HEK293 (cell line): ENCODE results near the gene RBM19.

Experiments used
- CTCF ChIA-PET: fragments of 350-600 bp; formaldehyde crosslinking; extraction: SDS; loops from one replicate; lab custom pipeline; 2021; ENCODE audit warnings: antibody characterized with exemption; lab: Yijun Ruan, JAX
- POLR2A ChIA-PET: fragments of 300-600 bp; formaldehyde crosslinking; extraction: SDS; loops from one replicate; lab custom pipeline; 2020; ENCODE audit warnings: antibody characterized with exemption, inconsistent platforms; lab: Yijun Ruan, JAX
- H3K27ac ChIP-seq: fragments of 200-500 bp; sonication (Bioruptor generic); 2 replicates; pipeline ENCODE4 v1.5.1; 2014; ENCODE audit warnings: low read depth, low read length, control low read depth, inconsistent platforms; ENCODE audit errors: extremely low read depth
- H3K36me3 ChIP-seq, 2 experiments: fragments of 200-500 bp in 1 of 2; sonication (Bioruptor generic) in 1 of 2; 1 replicate in 1 of 2; 2 replicates in 1 of 2; pipeline ENCODE4 v1.5.1; 2014 to 2017; ENCODE audit warnings: inconsistent platforms in 2 of 2, low read length in 2 of 2; ENCODE audit not compliant: control insufficient read depth in 2 of 2, insufficient read depth in 1 of 2
- H3K4me1 ChIP-seq: fragments of 200-500 bp; sonication (Bioruptor generic); 2 replicates; pipeline ENCODE4 v1.5.1; 2014; ENCODE audit warnings: mild to moderate bottlenecking, low read length, inconsistent platforms; ENCODE audit not compliant: control insufficient read depth, insufficient read depth
- H3K4me3 ChIP-seq: 2 replicates; pipeline ENCODE4 v1.5.1; 2011; ENCODE audit warnings: low read depth, mild to moderate bottlenecking, control low read depth, low read length, moderate library complexity
- H3K9me3 ChIP-seq: fragments of 200-500 bp; sonication (Bioruptor generic); 2 replicates; pipeline ENCODE4 v1.5.1; 2014; ENCODE audit warnings: low read depth, low read length, inconsistent platforms; ENCODE audit not compliant: control insufficient read depth, insufficient read depth
- EGR2 ChIP-seq: fragments of 450-650 bp; formaldehyde crosslinking; IDR thresholded peaks from 2 replicates; pipeline ENCODE4 v1.5.1; 2016; ENCODE audit warnings: low read depth, missing biosample characterization, missing genetic modification characterization
- IKZF3 ChIP-seq: fragments of 450-650 bp; IDR thresholded peaks from 2 replicates; pipeline ENCODE4 v1.5.0; 2018; ENCODE audit warnings: missing biosample characterization, mild to moderate bottlenecking, missing genetic modification characterization, moderate library complexity
- KLF10 ChIP-seq: fragments of 450-650 bp; IDR thresholded peaks from 2 replicates; pipeline ENCODE4 v1.5.1; 2018; ENCODE audit warnings: missing biosample characterization, mild to moderate bottlenecking, missing genetic modification characterization
- SALL2 ChIP-seq: fragments of 450-650 bp; formaldehyde crosslinking; IDR thresholded peaks from 2 replicates; pipeline ENCODE4 v1.5.0; 2017; ENCODE audit warnings: missing biosample characterization, mild to moderate bottlenecking, missing genetic modification characterization, borderline replicate concordance
- WT1 ChIP-seq: fragments of 450-650 bp; formaldehyde crosslinking; IDR thresholded peaks from 2 replicates; pipeline ENCODE4 v1.5.1; 2016; ENCODE audit warnings: missing biosample characterization, missing genetic modification characterization
- YY2 ChIP-seq: fragments of 450-650 bp; formaldehyde crosslinking; IDR thresholded peaks from 2 replicates; pipeline ENCODE4 v1.5.1; 2016; ENCODE audit warnings: missing biosample characterization, missing genetic modification characterization
- ZBTB11 ChIP-seq: fragments of 450-650 bp; formaldehyde crosslinking; conservative IDR thresholded peaks from 2 replicates; pipeline ENCODE4 v1.5.1; 2016; ENCODE audit warnings: low read depth, missing biosample characterization, missing genetic modification characterization
- ZBTB21 ChIP-seq: fragments of 450-650 bp; formaldehyde crosslinking; IDR thresholded peaks from 2 replicates; pipeline ENCODE4 v1.5.1; 2017; ENCODE audit warnings: missing biosample characterization, missing genetic modification characterization
- ZBTB49 ChIP-seq: fragments of 450-650 bp; formaldehyde crosslinking; IDR thresholded peaks from 2 replicates; pipeline ENCODE4 v1.5.1; 2016; ENCODE audit warnings: missing biosample characterization, missing genetic modification characterization, low read depth
- ZNF10 ChIP-seq: fragments of 450-650 bp; formaldehyde crosslinking; IDR thresholded peaks from 2 replicates; pipeline ENCODE4 v1.5.1; 2017; ENCODE audit warnings: missing biosample characterization, missing genetic modification characterization
- ZNF132 ChIP-seq: fragments of 450-650 bp; formaldehyde crosslinking; IDR thresholded peaks from 2 replicates; pipeline ENCODE4 v1.5.1; 2017; ENCODE audit warnings: missing biosample characterization, missing genetic modification characterization, borderline replicate concordance
- ZNF146 ChIP-seq: fragments of 450-650 bp; formaldehyde crosslinking; IDR thresholded peaks from 2 replicates; pipeline ENCODE4 v1.5.1; 2016; ENCODE audit warnings: missing biosample characterization, missing genetic modification characterization
- ZNF23 ChIP-seq: fragments of 450-650 bp; formaldehyde crosslinking; IDR thresholded peaks from 2 replicates; pipeline ENCODE4 v1.5.1; 2016; ENCODE audit warnings: missing biosample characterization, missing genetic modification characterization, borderline replicate concordance
- ZNF26 ChIP-seq: fragments of 450-650 bp; formaldehyde crosslinking; IDR thresholded peaks from 2 replicates; pipeline ENCODE4 v1.5.1; 2016; ENCODE audit warnings: missing biosample characterization, missing genetic modification characterization
- ZNF302 ChIP-seq: fragments of 450-650 bp; formaldehyde crosslinking; IDR thresholded peaks from 2 replicates; pipeline ENCODE4 v1.5.1; 2016; ENCODE audit warnings: missing biosample characterization, missing genetic modification characterization, low read depth
- ZNF394 ChIP-seq: fragments of 450-650 bp; formaldehyde crosslinking; IDR thresholded peaks from 2 replicates; pipeline ENCODE4 v1.5.1; 2016; ENCODE audit warnings: missing biosample characterization, missing genetic modification characterization, mild to moderate bottlenecking, moderate library complexity, borderline replicate concordance
- ZNF473 ChIP-seq: fragments of 450-650 bp; formaldehyde crosslinking; IDR thresholded peaks from 2 replicates; pipeline ENCODE4 v1.5.1; 2017; ENCODE audit warnings: missing biosample characterization, missing genetic modification characterization
- ZNF530 ChIP-seq: fragments of 450-650 bp; formaldehyde crosslinking; IDR thresholded peaks from 2 replicates; pipeline ENCODE4 v1.5.1; 2016; ENCODE audit warnings: low read depth, missing biosample characterization, missing genetic modification characterization
- ZNF549 ChIP-seq: fragments of 450-650 bp; IDR thresholded peaks from 2 replicates; pipeline ENCODE4 v1.5.1; 2018; ENCODE audit warnings: missing biosample characterization, missing genetic modification characterization, mild to moderate bottlenecking, inconsistent platforms, moderate library complexity
- ZNF561 ChIP-seq: fragments of 450-650 bp; IDR thresholded peaks from 2 replicates; pipeline ENCODE4 v1.5.1; 2018; ENCODE audit warnings: missing biosample characterization, missing genetic modification characterization, borderline replicate concordance
- ZNF571 ChIP-seq: fragments of 450-650 bp; formaldehyde crosslinking; IDR thresholded peaks from 2 replicates; pipeline ENCODE4 v1.5.0; 2017; ENCODE audit warnings: missing biosample characterization, missing genetic modification characterization
- ZNF585B ChIP-seq: fragments of 450-650 bp; formaldehyde crosslinking; IDR thresholded peaks from 2 replicates; pipeline ENCODE4 v1.5.1; 2016; ENCODE audit warnings: missing biosample characterization, missing genetic modification characterization
- ZNF600 ChIP-seq: fragments of 450-650 bp; formaldehyde crosslinking; IDR thresholded peaks from 2 replicates; pipeline ENCODE4 v1.5.1; 2016; ENCODE audit warnings: missing biosample characterization, missing genetic modification characterization
- ZNF621 ChIP-seq: fragments of 450-650 bp; formaldehyde crosslinking; IDR thresholded peaks from 2 replicates; pipeline ENCODE4 v1.5.1; 2017; ENCODE audit warnings: missing biosample characterization, missing genetic modification characterization
- ZNF660 ChIP-seq: fragments of 450-650 bp; IDR thresholded peaks from 2 replicates; pipeline ENCODE4 v1.5.1; 2018; ENCODE audit warnings: missing biosample characterization, mild to moderate bottlenecking, missing genetic modification characterization
- ZNF704 ChIP-seq: fragments of 450-650 bp; formaldehyde crosslinking; IDR thresholded peaks from 2 replicates; pipeline ENCODE4 v1.5.1; 2016; ENCODE audit warnings: missing biosample characterization, missing genetic modification characterization

The RBM19 gene

GRCh38 chr12:113874326-113874725 lies 91.8 kb downstream of the RBM19 start:
- ChIA-PET CTCF (interaction anchor here (0.5 kb wide), 1 partner anchor 899 kb away, joined by 3 read pairs; no protein-coding TSS in a partner anchor), POLR2A (no interaction called here)
- H3K9me3 ChIP-seq: no peaks in the 10 kb centered on the region
- TF ChIP-seq YY2 (tag by site-specific recombination): no peak
- TF ChIP-seq ZNF394 (tag by site-specific recombination): no peak
- no peak for TF ChIP-seq ZNF23 (tag by site-specific recombination)
- TF ChIP-seq ZNF561 (tag by site-specific recombination): no peak
- TF ChIP-seq ZNF146: no peak
- no peak for TF ChIP-seq ZNF132
- TF ChIP-seq IKZF3 (tag by site-specific recombination): no peak
- TF ChIP-seq, all 188 proteins: peak for 0
- no peaks in the 10 kb centered on the region for H3K4me1 ChIP-seq
- no peak overlapping the region for H3K27ac ChIP-seq
- no peak overlapping the region for H3K4me3 ChIP-seq
- H3K36me3 ChIP-seq: peaks cover 0 to 6% of the 10 kb centered on the region in 2 experiments; a peak in 1 of 3 replicates

- POLR2A ChIA-PET: no interaction called here
- TF ChIP-seq ZBTB49 (tag by site-specific recombination): no peak
- TF ChIP-seq ZNF660 (tag by site-specific recombination): no peak
- TF ChIP-seq ZNF571 (tag by site-specific recombination): no peak
- TF ChIP-seq ZNF530 (tag by site-specific recombination): no peak
- no peak for TF ChIP-seq ZNF10 (tag by site-specific recombination)
- TF ChIP-seq ZNF704 (tag by site-specific recombination): no peak
- no peak for TF ChIP-seq ZNF549
- no peak for TF ChIP-seq ZNF621 (tag by site-specific recombination)
- no peak for TF ChIP-seq KLF10 (tag by site-specific recombination)
- no peak for TF ChIP-seq ZNF585B (tag by site-specific recombination)
- TF ChIP-seq ZBTB11 (tag by site-specific recombination): no peak
- no peak for TF ChIP-seq ZNF26 (tag by site-specific recombination)
- no peak for TF ChIP-seq ZNF302
- no peak for TF ChIP-seq EGR2 (tag by site-specific recombination)
- TF ChIP-seq ZBTB21: no peak
- no peak for TF ChIP-seq SALL2 (tag by site-specific recombination)
- no peak for TF ChIP-seq WT1 (tag by site-specific recombination)
- no peak for TF ChIP-seq ZNF473
- no peak for TF ChIP-seq ZNF600
- TF ChIP-seq, all 188 proteins: peak for 0
- no peaks in the 10 kb centered on the region for H3K4me1 ChIP-seq
- H3K4me3 ChIP-seq: no peak overlapping the region
- peaks cover 0 to 6% of the 10 kb centered on the region in 2 experiments; a peak in 1 of 3 replicates for H3K36me3 ChIP-seq
- CTCF ChIA-PET: no interaction called here
- no peak overlapping the region for H3K27ac ChIP-seq
- no peaks in the 10 kb centered on the region for H3K9me3 ChIP-seq
Observed at GRCh38 chr12:113873740-113874139, 92.4 kb downstream of the RBM19 start.
